GM19238 (cell line): ENCODE data around the gene PLEKHO2.
A peak's percentile ranks its signal among the peaks of the same experiment; 100 is the strongest.

Source experiments
- DNase-seq: peaks from one replicate; pipeline ENCODE4 v3.0.0; 2011; ENCODE audit warnings: low spot score; ENCODE audit not compliant: insufficient read length

PLEKHO2 gene

GRCh38 chr15:64855205-64855975 lies 13.7 kb downstream of the PLEKHO2 start:
- DNase-seq: no peak

DNA sequence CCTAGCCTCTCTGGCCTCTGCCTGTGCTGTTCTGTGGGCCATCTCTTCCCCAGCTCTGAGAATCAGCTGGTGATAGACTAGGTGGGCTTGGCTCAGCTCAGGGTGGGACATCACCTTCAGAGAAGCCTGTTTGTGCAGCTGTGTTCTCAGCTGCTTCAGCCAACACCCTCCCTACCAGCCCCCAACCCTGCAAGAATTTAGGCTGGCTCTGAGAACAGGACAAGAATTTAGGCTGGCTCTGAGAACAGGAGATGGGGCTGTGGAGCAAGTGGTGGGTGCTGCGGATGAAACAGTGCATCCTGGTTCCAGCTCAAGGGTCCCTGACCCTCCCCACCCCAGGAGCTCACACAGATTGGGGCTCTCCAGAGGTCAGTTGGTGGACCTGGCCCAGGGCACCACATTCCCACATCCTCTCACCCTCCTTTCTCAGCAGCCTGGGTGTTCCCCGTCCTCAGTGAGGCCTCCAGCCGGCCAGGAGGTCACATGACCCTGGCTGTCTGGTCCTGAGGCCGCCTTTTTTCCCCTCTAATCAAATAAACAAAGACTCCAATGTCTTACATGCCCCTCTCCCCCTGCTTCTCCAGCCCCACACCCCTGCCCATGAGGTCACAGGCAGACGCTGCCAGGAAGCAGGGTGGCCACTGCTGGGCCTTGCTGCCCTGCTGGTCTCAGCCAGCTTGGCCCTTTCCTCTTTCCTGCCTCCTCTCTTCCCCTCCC lies 14.9 kb downstream of the PLEKHO2 start:
- DNase-seq: no peak

GRCh38 chr15:64857421-64857820 lies 15.7 kb downstream of the PLEKHO2 start:
- DNase-seq: no peak

DNA sequence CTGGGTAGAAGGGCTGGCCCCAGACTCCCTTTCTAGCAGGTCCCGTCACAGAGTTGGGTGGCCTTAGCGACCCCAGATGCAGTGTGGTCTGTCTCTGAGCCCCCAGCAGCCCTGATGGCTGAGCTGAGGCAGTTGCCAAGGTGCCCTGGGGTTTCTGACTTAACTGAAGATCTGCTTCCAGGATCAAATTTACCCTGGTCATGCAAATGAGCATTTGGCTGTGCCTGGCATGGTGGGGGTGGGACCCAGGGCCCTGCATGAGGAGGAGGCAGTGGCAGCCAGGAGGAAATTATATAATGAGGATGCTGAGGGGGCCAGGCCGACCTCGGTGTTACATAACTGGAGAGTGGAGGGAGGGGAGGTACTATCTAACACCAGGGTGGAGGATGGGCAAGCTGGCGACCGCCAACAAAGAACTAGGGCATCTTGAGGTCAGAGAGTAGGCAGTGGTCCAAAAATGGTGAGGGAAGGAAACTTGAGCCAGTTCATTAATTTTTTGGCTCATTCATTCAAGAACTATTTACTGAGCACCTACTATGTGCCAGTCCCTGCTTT lies 16.4 kb downstream of the PLEKHO2 start:
- no peak for DNase-seq

- DNase-seq: no peak
Observed at GRCh38 chr15:64859226-64859625, 17.5 kb downstream of the PLEKHO2 start.

GRCh38 chr15:64861331-64861730 lies 19.6 kb downstream of the PLEKHO2 start:
- DNase-seq: no peak

DNA sequence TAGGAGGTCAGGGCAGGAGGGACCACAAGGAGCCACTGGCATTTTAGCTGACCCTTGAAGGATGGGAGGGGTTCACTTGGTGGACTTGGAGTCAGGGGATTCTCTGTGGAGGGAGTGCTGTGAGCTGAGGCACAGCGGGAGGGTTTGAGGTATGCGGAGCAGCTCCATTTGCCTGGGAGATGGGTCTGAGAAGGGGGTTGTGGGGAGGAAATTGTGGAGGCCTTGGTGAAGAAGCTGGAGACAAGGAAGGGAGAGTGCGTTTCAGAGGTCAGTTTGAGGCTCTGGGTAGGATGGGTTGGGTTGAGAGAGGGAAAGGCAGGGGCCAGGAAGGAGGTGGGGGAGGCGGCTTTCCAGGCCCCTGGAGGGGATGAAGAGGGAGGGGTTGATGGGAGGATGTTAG lies 20.2 kb downstream of the PLEKHO2 start:
- no peak for DNase-seq

- no peak for DNase-seq
Observed at GRCh38 chr15:64862408-64862807, 20.7 kb downstream of the PLEKHO2 start.

- no peak for DNase-seq
Observed at GRCh38 chr15:64864068-64864467, 22.4 kb downstream of the PLEKHO2 start.

GRCh38 chr15:64865126-64865997 lies 23.6 kb downstream of the PLEKHO2 start:
- DNase-seq: no peak

DNA sequence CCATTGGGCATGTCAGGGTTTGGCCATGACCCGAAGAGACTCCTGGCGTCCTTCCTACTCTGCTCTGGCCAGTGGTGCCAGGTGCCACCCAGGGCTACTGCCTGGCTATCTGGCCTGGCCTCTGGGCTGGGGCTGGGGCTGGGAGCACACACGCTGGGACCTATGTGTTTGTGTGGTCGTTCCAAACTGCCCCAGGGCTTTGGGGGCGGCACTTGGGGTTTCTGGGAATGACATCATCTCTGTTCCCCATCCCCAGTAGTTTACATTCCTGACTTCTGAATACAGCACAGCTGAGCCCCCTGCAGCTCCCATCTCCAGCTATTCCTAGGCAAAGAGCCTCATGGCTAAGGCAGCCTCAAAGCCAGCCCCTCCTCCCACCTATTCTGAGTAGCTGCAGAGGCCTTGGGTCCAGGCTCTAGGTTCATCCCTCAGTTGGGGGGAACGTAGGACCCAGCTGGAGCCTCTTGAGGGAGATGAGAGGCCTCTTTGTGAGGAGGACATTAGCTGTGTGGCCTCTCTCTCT lies 24.3 kb downstream of the PLEKHO2 start:
- DNase-seq: no peak

- no peak for DNase-seq
Observed at GRCh38 chr15:64869501-64869900, 27.8 kb downstream of the PLEKHO2 start.

DNA sequence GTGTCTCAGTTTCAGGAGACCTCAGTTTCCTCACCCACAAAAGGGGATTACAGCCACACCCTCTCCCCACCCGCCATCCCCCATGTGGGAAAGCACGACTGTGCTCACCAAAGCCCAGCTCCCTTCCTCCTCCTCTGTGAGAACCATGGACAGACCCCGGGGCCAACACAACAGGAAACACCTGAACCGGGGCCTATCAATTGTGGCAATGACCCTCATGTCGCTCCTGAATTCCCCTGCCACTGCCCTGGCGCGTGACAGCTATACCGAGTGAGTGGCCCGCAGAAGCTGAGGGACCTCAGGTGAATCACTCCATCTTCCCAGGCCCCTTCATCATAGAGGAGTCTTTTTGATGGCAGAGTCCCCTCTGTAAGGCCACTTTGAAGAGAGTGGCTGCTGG lies 28.6 kb downstream of the PLEKHO2 start:
- DNase-seq: no peak

DNA sequence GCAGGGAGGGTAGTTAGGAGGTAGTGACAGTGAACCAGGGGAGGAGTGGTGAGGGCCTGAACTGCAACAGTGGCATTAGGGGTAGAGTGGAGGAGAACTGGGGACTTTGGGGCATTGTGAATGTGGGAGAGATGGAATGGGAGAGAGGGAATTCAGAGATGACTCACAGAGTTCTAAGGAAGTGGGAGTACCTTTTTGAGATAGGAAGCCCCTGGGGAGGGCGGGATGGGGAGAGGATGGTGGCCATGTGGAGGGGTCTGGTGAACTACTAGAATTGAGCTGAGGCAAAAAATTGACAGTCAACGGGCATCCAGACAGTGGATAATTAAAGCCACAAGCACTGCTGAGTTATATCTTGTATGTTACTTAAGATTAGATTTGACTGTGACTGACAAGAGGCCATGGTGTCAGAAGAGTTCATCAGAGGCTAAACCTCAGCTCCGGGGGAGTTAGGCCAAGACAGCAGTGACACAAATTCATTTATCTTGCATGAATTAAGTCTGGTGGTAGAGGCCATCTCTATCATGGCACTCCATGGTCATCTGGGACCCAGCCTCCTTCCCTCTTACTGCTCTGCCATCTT lies 34.0 kb downstream of the PLEKHO2 start:
- DNase-seq: no peak

DNA sequence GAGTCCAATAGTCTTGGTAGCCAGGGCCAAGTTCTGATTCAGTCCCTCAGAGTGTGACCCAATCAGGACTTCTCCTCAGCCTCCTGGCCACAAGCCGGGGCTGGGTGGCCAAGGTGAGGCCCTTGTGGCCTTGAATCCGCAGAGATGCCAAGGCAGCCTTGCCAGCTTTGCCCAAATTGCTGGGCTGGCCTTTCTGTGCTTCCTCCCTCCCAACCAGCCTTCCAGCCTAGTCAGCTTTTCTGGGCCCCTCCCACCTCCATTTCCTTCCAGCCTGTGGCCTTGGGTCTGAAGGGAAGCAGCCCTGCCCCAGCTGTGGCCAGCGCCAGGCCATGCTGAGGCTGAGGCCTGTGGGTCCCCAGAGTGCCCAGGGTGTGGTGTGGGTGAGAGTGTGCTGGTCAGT lies 35.7 kb downstream of the PLEKHO2 start:
- DNase-seq: no peak

- no peak for DNase-seq
Observed at GRCh38 chr15:64878705-64879104, 37.0 kb downstream of the PLEKHO2 start.

GRCh38 chr15:64883100-64883581 lies 41.4 kb downstream of the PLEKHO2 start:
- DNase-seq: peak; percentile 53

DNA sequence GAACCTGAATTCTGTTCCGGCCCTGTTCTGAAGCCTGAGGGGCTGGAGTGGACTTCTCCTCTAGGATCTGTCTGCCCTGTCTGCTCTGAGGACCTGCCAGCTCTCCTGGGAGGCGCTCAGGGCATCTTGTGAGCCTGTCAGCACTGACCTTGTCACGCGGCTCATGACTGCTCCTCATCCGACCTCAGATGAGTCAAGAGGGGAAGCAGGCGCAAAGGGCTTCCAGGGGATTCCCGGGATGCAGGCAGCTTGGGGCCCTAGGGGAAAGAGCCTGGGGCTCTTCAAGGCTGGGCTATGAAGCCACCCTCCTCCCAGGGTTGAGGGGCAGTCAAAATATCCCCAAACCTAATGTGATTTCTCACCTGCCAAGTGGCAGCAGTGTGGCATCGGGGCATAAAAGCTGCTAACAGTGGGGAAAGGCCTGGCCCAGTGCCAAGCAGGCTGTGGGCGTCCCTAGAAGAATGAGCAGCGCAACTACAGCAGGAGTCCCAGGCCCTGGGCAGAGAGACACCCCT lies 42.3 kb downstream of the PLEKHO2 start:
- DNase-seq: peak; percentile 51

DNA sequence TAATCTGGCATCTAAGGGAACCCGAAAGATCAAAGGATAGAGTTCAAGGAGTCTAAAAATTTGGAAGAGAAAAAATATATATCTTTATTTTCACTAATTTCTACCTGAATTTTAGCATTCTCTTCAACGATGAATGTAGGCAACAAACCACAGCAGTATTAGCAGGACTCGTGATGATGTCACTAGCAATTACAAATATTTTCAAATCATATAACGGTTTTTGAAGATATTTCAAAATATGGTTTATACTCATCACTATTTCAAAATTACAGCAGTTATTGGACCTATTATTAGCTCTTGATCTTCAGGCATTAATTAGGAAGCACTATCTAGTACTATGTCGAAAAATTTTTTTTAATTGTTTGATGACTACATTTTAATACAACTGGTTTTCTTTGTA lies 43.0 kb downstream of the PLEKHO2 start:
- no peak for DNase-seq

GRCh38 chr15:64888336-64888735 lies 46.6 kb downstream of the PLEKHO2 start:
- no peak for DNase-seq

GRCh38 chr15:64891561-64891960 lies 49.8 kb downstream of the PLEKHO2 start:
- DNase-seq: no peak
